ENCODE measurements around the gene PRKCE. TPM values are rescaled to one million over a fixed set of nuclear protein-coding genes. Genes with fewer than 3 reads are reported as not detected.

PRKCE gene
- total and polyA plus RNA-seq, 2 donors (not counting 3 experiments of a cell fraction or from before 2014, with no cell fraction given): 27.9 to 33.9 TPM

DNA sequence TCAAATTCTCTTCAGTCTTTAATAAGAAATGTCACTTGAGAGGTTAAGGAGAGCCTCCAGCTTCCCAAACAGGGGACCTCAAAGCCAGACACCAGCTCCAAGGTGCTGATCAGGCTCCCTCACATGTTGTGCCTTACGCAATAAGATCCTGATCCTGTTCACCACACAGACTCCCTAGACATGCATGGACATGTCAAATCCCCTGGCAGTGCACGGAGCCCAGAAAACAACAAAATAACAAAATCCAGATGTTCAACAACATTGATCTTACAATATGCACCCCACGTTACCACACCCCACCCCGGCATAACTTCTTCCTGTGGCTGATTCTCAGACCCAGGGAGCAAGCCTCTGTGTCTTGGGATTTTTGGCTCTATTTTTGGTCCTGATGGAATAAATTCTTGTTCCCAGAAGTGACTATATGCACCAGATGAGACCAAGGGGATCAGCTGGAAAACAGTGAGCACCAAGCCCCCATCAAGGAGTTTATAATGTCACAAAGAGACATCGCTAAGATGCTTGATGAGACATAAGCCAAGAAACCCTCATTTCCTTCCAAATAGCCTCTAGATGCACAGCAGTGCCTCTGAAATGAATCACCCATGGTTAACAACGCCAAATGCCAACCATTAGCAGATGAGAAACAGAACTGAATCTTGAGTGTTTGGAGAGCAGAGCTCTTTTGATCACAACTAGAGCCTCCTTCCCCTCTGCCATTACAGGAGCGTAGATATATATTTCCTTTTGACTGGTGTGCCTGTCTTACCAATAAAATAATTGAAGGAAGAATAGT lies 198.2 kb downstream of the PRKCE start:
- FAIRE-seq (no peak), DNase-seq (ENCODE audit: low read depth, low spot score) (no peak)
- Histone ChIP-seq H3K27ac (ENCODE audit: insufficient read depth, low read depth, low read length) (no peak overlapping the region), H2AFZ (ENCODE audit: low read depth, low read length) (no peak overlapping the region), H3K36me3 (ENCODE audit: control insufficient read depth in 2 of 2, extremely low read depth in 1 of 2, insufficient read depth in 2 of 2, low read length in 2 of 2) (no peaks in the 10 kb centered on the region), H3K4me2 (ENCODE audit: insufficient read depth, low read length) (no peak overlapping the region), H3K27me3 (ENCODE audit: control insufficient read depth in 2 of 2, insufficient read depth in 2 of 2, low read length in 2 of 2) (no peaks in the 10 kb centered on the region), H3K4me3 (replicated peaks in 1 of 3; ENCODE audit: insufficient read depth in 1 of 3, low read depth in 1 of 3, low read length in 3 of 3) (no peak overlapping the region), H4K20me1 (replicated peaks; ENCODE audit: control insufficient read depth, extremely low read depth, insufficient read depth, low read length) (no peaks in the 10 kb centered on the region), H3K4me1 (ENCODE audit: control insufficient read depth, extremely low read depth, insufficient read depth, low read length) (no peaks in the 10 kb centered on the region), H3K9me1 (replicated peaks; ENCODE audit: control insufficient read depth, extremely low read depth, insufficient read depth, low read length) (no peaks in the 10 kb centered on the region), H3K9ac (replicated peaks; ENCODE audit: extremely low read depth, insufficient read depth, low read length) (no peak overlapping the region), H3K9me3 (replicated peaks; ENCODE audit: control insufficient read depth, insufficient read depth, low read length) (no peaks in the 10 kb centered on the region), H3K79me2 (ENCODE audit: control insufficient read depth, insufficient read depth, low read length) (no peaks in the 10 kb centered on the region)
- dilution Hi-C loops (cut with MboI; ENCODE audit: extremely low pct_ligation_motif_present, low sequenced_read_pairs) (no loop called here), intact Hi-C loops (cut with micrococcal nuclease) (no loop called here)
- ChIA-PET POLR2A (no interaction called here), CTCF (interaction anchor here (0.8 to 2.1 kb wide), 6 partner anchors 10 to 113 kb away, joined by 3 to 5 read pairs (median 4); no protein-coding TSS in a partner anchor)
- TF ChIP-seq FOS (IDR thresholded peaks at IDR 0.05; ENCODE audit: borderline replicate concordance, insufficient read depth, low read length) (no peak), GATA2 (IDR thresholded peaks at IDR 0.05; ENCODE audit: insufficient read depth, insufficient read length, low read depth, low read length) (no peak), POLR2A (IDR thresholded peaks at IDR 0.05; ENCODE audit: low read depth, low read length) (no peak), POLR2AphosphoS5 (IDR thresholded peaks at IDR 0.05; ENCODE audit: insufficient read depth, low read depth, low read length) (no peak), EZH2 (IDR thresholded peaks at IDR 0.05; ENCODE audit: borderline replicate concordance, low read depth, low read length, severe bottlenecking) (no peak), MYC (IDR thresholded peaks at IDR 0.05; ENCODE audit: low read depth, low read length) (no peak), JUN (IDR thresholded peaks at IDR 0.05; ENCODE audit: borderline replicate concordance, insufficient read depth, insufficient read length, low read depth) (no peak)
- TF ChIP-seq, protein P1, sequence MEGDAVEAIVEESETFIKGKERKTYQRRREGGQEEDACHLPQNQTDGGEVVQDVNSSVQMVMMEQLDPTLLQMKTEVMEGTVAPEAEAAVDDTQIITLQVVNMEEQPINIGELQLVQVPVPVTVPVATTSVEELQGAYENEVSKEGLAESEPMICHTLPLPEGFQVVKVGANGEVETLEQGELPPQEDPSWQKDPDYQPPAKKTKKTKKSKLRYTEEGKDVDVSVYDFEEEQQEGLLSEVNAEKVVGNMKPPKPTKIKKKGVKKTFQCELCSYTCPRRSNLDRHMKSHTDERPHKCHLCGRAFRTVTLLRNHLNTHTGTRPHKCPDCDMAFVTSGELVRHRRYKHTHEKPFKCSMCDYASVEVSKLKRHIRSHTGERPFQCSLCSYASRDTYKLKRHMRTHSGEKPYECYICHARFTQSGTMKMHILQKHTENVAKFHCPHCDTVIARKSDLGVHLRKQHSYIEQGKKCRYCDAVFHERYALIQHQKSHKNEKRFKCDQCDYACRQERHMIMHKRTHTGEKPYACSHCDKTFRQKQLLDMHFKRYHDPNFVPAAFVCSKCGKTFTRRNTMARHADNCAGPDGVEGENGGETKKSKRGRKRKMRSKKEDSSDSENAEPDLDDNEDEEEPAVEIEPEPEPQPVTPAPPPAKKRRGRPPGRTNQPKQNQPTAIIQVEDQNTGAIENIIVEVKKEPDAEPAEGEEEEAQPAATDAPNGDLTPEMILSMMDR (IDR thresholded peaks at IDR 0.05; ENCODE audit: extremely low read depth in 1 of 2, insufficient read depth in 1 of 2, low read depth in 1 of 2, low read length in 2 of 2): no peak
- TF ChIP-seq, protein P2, sequence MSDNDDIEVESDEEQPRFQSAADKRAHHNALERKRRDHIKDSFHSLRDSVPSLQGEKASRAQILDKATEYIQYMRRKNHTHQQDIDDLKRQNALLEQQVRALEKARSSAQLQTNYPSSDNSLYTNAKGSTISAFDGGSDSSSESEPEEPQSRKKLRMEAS (IDR thresholded peaks at IDR 0.05; ENCODE audit: insufficient read depth, insufficient read length): no peak
- no TSS peak for BruUV-seq (replicated peaks)
